ENCODE data around the gene KCNQ1. TPM values are rescaled to one million over a fixed set of nuclear protein-coding genes. Genes with fewer than 3 reads are reported as not detected.

The KCNQ1 gene
- polyA plus RNA-seq, 1 of the 3 experiments (the other 2 are of a cell fraction), result 0.05 TPM

DNA sequence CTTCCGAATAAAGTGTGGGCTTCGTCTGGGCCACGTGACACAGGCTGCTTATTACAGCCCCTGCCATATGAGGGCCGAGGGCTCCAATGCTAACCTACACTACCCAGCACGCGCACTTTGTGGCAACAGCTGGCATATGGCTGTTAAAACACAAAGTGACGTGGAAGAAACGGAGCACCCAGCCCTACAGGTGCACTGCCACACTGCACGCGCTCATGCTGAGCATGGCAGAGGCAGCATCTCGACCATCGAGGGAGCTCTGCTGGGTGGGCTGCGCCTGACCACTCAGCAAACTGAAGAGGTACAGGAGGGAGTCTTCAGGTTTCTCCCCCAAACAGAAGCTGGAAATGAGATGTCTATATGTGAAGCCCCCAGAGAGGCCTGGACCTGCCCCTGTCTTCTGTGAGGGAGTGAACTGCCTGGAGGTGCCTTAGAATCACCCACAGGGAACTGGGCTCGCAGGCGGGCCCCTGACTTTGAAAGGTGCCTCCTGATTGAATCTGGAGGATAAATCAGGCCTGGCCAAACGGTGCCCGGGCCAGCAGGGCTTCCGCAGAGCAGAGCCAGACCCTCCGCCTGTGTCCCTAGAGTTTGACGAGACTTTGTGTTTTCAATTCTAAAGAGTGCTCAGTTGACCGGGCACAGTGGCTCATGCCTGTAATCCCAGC is 26.0 kb upstream of the KCNQ1 start:
- Histone ChIP-seq H3K9me3 (no peaks in the 10 kb centered on the region), H3F3A (replicated peaks; ENCODE audit: insufficient read depth) (no peaks in the 10 kb centered on the region), H3K27me3 (ENCODE audit: insufficient read depth) (no peaks in the 10 kb centered on the region), H3K9me2 (no peaks in the 10 kb centered on the region), H3K9ac (no peak overlapping the region), H3K4me3 (ENCODE audit: low read depth in 2 of 2, low read length in 1 of 2) (no peak overlapping the region), H3K4me2 (no peak overlapping the region), H3K79me2 (ENCODE audit: insufficient read depth) (no peaks in the 10 kb centered on the region), H3K27ac (ENCODE audit: low read depth in 2 of 2, low read length in 1 of 2) (no peak overlapping the region), H2AFZ (ENCODE audit: low read depth) (no peak overlapping the region), H3K4me1 (ENCODE audit: control insufficient read depth in 1 of 2, insufficient read depth in 2 of 2, low read depth in 1 of 2, low read length in 1 of 2) (no peaks in the 10 kb centered on the region; a peak in 1 of 4 replicates), H3K36me3 (replicated peaks in 1 of 2; ENCODE audit: control insufficient read depth in 1 of 2, insufficient read depth in 2 of 2, low read length in 1 of 2) (no peaks in the 10 kb centered on the region), H4K20me1 (ENCODE audit: insufficient read depth) (no peaks in the 10 kb centered on the region)
- ChIA-PET POLR2A (interaction anchor here (0.6 to 2.2 kb wide), 2 partner anchors 13 to 220 kb away, joined by 3 to 6 read pairs; no protein-coding TSS in a partner anchor), CTCF (interaction anchor here (0.6 to 11.8 kb wide), 42 partner anchors 9 to 477 kb away, joined by 3 to 461 read pairs (median 8); partner anchors contain the start of genes ASCL2, C11orf21, CDKN1C and KCNQ1)
- DNase-seq, result no peak
- TF ChIP-seq NFIC (IDR thresholded peaks at IDR 0.05; ENCODE audit: borderline replicate concordance) (no peak), TAF1 (IDR thresholded peaks at IDR 0.05; ENCODE audit: borderline replicate concordance, low read depth, low read length) (no peak), GABPA (IDR thresholded peaks at IDR 0.05; ENCODE audit: low read depth) (no peak), GATA2 (CRISPR knock-in tag; IDR thresholded peaks at IDR 0.05) (no peak), PBX3 (IDR thresholded peaks at IDR 0.05) (no peak), TCF12 (IDR thresholded peaks at IDR 0.05) (no peak), FOSL2 (IDR thresholded peaks at IDR 0.05; ENCODE audit: borderline replicate concordance, low read depth) (no peak), FOXM1 (IDR thresholded peaks at IDR 0.05; ENCODE audit: low read depth) (no peak), NRF1 (IDR thresholded peaks at IDR 0.05; ENCODE audit: low read depth, low read length) (no peak), SIN3A (IDR thresholded peaks at IDR 0.05; ENCODE audit: borderline replicate concordance, low read depth, low read length) (no peak), RXRA (IDR thresholded peaks at IDR 0.05; ENCODE audit: borderline replicate concordance, low read depth) (no peak), ELF1 (IDR thresholded peaks at IDR 0.05) (no peak), CTCF (IDR thresholded peaks at IDR 0.05) (no peak), TEAD4 (IDR thresholded peaks at IDR 0.05; ENCODE audit: borderline replicate concordance, insufficient read depth) (no peak), EZH2phosphoT487 (IDR thresholded peaks at IDR 0.05; ENCODE audit: borderline replicate concordance, low read depth) (no peak), JUND (IDR thresholded peaks at IDR 0.05) (no peak)
- TF ChIP-seq, protein P1, sequence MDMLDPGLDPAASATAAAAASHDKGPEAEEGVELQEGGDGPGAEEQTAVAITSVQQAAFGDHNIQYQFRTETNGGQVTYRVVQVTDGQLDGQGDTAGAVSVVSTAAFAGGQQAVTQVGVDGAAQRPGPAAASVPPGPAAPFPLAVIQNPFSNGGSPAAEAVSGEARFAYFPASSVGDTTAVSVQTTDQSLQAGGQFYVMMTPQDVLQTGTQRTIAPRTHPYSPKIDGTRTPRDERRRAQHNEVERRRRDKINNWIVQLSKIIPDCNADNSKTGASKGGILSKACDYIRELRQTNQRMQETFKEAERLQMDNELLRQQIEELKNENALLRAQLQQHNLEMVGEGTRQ (IDR thresholded peaks at IDR 0.05; ENCODE audit: borderline replicate concordance, low read depth, low read length), result no peak
- TF ChIP-seq, protein P2, sequence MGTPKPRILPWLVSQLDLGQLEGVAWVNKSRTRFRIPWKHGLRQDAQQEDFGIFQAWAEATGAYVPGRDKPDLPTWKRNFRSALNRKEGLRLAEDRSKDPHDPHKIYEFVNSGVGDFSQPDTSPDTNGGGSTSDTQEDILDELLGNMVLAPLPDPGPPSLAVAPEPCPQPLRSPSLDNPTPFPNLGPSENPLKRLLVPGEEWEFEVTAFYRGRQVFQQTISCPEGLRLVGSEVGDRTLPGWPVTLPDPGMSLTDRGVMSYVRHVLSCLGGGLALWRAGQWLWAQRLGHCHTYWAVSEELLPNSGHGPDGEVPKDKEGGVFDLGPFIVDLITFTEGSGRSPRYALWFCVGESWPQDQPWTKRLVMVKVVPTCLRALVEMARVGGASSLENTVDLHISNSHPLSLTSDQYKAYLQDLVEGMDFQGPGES (IDR thresholded peaks at IDR 0.05; ENCODE audit: low read depth, low read length), result no peak
- 65% methylated on average over 8 of the region's 21 CpGs for WGBS (ENCODE audit: low lambda C conversion rate)

Data from SK-N-SH (cell line).